Activated naive CD4-positive, alpha-beta T cell treated with anti-CD3 and anti-CD28 coated beads, Interleukin-2, amount 10 ng/mL, durations not matched to agents 7 days and 5 days (primary cell): Measurements from ENCODE around the gene MRE11.
A peak's percentile ranks its signal among the peaks of the same experiment; 100 is the strongest.
"Not testable (repeated sequence)": the region's sequence is repeated elsewhere in the genome, so short reads cannot be mapped to it uniquely, and the experiment has no call there.

ENCODE experiments used
- CTCF ChIA-PET: fragments of 350-600 bp; sonication (Branson Sonifier 250); formaldehyde crosslinking; loops from one replicate; lab custom pipeline; 2021; ENCODE audit warnings: antibody characterized with exemption; lab: Charles Lee
- DNase-seq: peaks from one replicate; pipeline ENCODE4 v3.0.0-alpha.2; 2020
- H3K27ac Mint-ChIP-seq: one replicate; pipeline ENCODE4 v1.8.0; 2021; ENCODE audit warnings: mild to moderate bottlenecking, moderate library complexity, mixed read lengths
- H3K27me3 Mint-ChIP-seq: one replicate; pipeline ENCODE4 v1.8.0; 2021; ENCODE audit warnings: mild to moderate bottlenecking, mixed read lengths
- H3K36me3 Mint-ChIP-seq: one replicate; pipeline ENCODE4 v1.8.0; 2021; ENCODE audit warnings: mixed read lengths
- H3K4me1 Mint-ChIP-seq: one replicate; pipeline ENCODE4 v1.8.0; 2021; ENCODE audit warnings: mixed read lengths
- H3K4me3 Mint-ChIP-seq: one replicate; pipeline ENCODE4 v1.8.0; 2021; ENCODE audit warnings: mild to moderate bottlenecking, moderate library complexity, mixed read lengths
- H3K9me3 Mint-ChIP-seq: one replicate; pipeline ENCODE4 v1.8.0; 2021; ENCODE audit warnings: mixed read lengths

The MRE11 gene

DNA sequence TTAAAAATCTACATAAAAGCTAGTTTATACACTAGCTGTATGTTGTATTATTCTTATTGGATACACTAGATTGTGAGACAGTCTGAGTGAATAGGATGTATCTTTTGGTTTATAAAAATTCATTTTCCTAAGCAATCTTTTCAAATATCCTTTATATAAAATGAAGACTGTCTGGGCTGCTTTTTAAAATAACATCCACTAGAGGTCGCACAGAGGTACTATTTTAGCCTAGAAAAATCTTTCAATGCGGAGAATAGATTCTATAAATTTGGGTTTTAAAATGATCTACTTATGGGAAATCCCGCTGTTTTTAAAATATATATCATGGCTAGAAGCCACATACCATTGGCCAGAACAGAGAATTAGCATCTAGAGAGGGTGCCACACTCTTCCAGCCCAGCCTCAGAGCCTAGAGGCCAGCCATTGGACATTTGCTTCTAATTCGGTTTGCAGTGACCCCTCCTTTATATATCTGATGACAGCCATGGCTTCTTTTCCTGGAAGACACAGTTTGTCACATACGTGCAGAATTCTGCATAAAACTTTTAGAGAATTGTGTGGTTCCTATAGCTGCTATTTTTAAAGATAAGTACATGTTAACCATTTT lies 25.9 kb upstream of the MRE11 start:
- no peaks in the 10 kb centered on the region for H3K4me1 Mint-ChIP-seq
- no peak overlapping the region for H3K4me3 Mint-ChIP-seq
- no peaks in the 10 kb centered on the region for H3K36me3 Mint-ChIP-seq
- peaks cover 19% of the 10 kb centered on the region for H3K27me3 Mint-ChIP-seq
- no peaks in the 10 kb centered on the region for H3K9me3 Mint-ChIP-seq
- DNase-seq = no peak
- CTCF ChIA-PET = interaction anchor here (0.6 to 1.8 kb wide), 4 partner anchors 9 to 605 kb away, joined by 3 to 6 read pairs (median 5); no protein-coding TSS in a partner anchor
- no peak overlapping the region for H3K27ac Mint-ChIP-seq

DNA sequence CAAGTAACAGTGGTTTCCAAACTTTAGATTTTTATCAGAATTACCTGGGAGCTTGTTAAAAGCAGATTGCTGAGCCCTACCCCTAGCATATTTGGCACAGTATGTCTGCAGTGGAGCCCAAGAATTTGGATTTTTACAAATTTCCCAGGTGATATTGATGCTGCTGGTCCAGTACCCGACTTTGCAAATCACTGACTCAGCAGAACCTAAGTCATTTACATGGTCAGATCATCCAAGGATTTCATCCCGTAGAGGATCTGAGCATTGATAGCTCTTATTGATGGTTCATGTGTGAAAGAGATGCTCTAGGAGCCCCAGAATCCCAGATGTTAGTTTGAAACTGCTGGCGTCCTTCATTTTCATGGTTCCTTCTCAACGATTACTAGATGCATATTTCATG lies 24.7 kb upstream of the MRE11 start:
- H3K36me3 Mint-ChIP-seq = no peaks in the 10 kb centered on the region
- H3K4me1 Mint-ChIP-seq = no peaks in the 10 kb centered on the region
- CTCF ChIA-PET = interaction anchor here (0.6 to 2.0 kb wide), 3 partner anchors 22 to 854 kb away, joined by 3 to 6 read pairs (median 4); no protein-coding TSS in a partner anchor
- H3K9me3 Mint-ChIP-seq = no peaks in the 10 kb centered on the region
- no peak overlapping the region for H3K4me3 Mint-ChIP-seq
- DNase-seq = no peak
- H3K27ac Mint-ChIP-seq = no peak overlapping the region
- peaks cover 22% of the 10 kb centered on the region for H3K27me3 Mint-ChIP-seq

- Mint-ChIP-seq H3K4me3 (no peak overlapping the region), H3K4me1 (peaks cover 13% of the 10 kb centered on the region), H3K9me3 (no peaks in the 10 kb centered on the region), H3K27ac (no peak overlapping the region), H3K36me3 (no peaks in the 10 kb centered on the region), H3K27me3 (peaks cover 36% of the 10 kb centered on the region)
- CTCF ChIA-PET = interaction anchor here (0.7 to 2.0 kb wide), 5 partner anchors 12 to 245 kb away, joined by 3 to 6 read pairs (median 3); no protein-coding TSS in a partner anchor
- no peak for DNase-seq
Observed at GRCh38 chr11:94516725-94517124, 23.1 kb upstream of the MRE11 start.

- no peak for DNase-seq
- Mint-ChIP-seq H3K27me3 (peaks cover 41% of the 10 kb centered on the region), H3K4me3 (no peak overlapping the region), H3K4me1 (peaks cover 17% of the 10 kb centered on the region), H3K36me3 (no peaks in the 10 kb centered on the region), H3K9me3 (no peaks in the 10 kb centered on the region), H3K27ac (no peak overlapping the region)
- CTCF ChIA-PET = no interaction called here
Observed at GRCh38 chr11:94515398-94515797, 21.8 kb upstream of the MRE11 start.

DNA sequence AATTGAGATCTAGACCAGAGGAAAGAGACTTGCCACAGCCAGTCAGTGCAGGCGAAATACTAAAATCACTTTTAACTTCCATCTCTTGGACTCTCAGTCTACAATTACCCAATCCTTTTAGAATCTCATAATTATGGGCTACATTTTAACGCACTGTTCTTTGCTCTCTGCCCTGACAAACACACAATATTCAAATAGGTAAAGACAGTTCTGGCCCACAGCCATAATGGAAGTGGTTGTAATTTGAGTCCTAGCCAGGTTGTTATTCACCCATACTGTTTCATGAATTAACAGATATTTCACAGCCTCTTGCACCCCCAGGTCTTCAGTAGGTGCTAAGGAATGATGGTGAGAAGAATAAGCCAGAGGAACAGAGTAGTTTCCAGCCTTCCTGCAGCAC lies 19.4 kb upstream of the MRE11 start:
- Mint-ChIP-seq H3K36me3 (no peaks in the 10 kb centered on the region), H3K27me3 (peaks cover 41% of the 10 kb centered on the region), H3K4me3 (no peak overlapping the region), H3K9me3 (no peaks in the 10 kb centered on the region), H3K4me1 (peaks cover 17% of the 10 kb centered on the region), H3K27ac (no peak overlapping the region)
- CTCF ChIA-PET = interaction anchor here (0.7 kb wide), 1 partner anchor 618 kb away, joined by 3 read pairs; no protein-coding TSS in a partner anchor
- no peak for DNase-seq

GRCh38 chr11:94511932-94512781 lies 18.5 kb upstream of the MRE11 start, which contains the start of gene C11orf97:
Gene C11orf97 (plus strand): TSS chr11:94512461. CDS start chr11:94512529, 68 bp downstream.
- CTCF ChIA-PET = interaction anchor here (0.7 to 0.9 kb wide), 3 partner anchors 10 to 617 kb away, joined by 3 read pairs; no protein-coding TSS in a partner anchor
- no peaks in the 10 kb centered on the region for H3K9me3 Mint-ChIP-seq
- no peak within 1 kb of the TSS for H3K27ac Mint-ChIP-seq
- H3K4me1 Mint-ChIP-seq = peaks cover 17% of the 10 kb centered on the region
- H3K4me3 Mint-ChIP-seq = peak within 1 kb of the TSS; percentile 57
- H3K27me3 Mint-ChIP-seq = peaks cover 41% of the 10 kb centered on the region
- peak; percentile 70 for DNase-seq
- no peaks in the 10 kb centered on the region for H3K36me3 Mint-ChIP-seq

- Mint-ChIP-seq H3K4me1 (peaks cover 12% of the 10 kb centered on the region), H3K36me3 (peaks cover 2% of the 10 kb centered on the region), H3K4me3 (no peak overlapping the region), H3K9me3 (no peaks in the 10 kb centered on the region), H3K27me3 (peaks cover 13% of the 10 kb centered on the region), H3K27ac (no peak overlapping the region)
- CTCF ChIA-PET = interaction anchor here (1.0 to 3.1 kb wide), 3 partner anchors 181 to 612 kb away, joined by 4 to 11 read pairs (median 5); no protein-coding TSS in a partner anchor
- DNase-seq = no peak
Observed at GRCh38 chr11:94507485-94507884, 13.8 kb upstream of the MRE11 start.

GRCh38 chr11:94506513-94506912 lies 12.9 kb upstream of the MRE11 start:
- CTCF ChIA-PET = interaction anchor here (3.1 kb wide), 1 partner anchor 180 kb away, joined by 11 read pairs; no protein-coding TSS in a partner anchor
- not testable (repeated sequence) for H3K9me3 Mint-ChIP-seq, H3K27ac Mint-ChIP-seq, H3K4me1 Mint-ChIP-seq, H3K4me3 Mint-ChIP-seq, DNase-seq, H3K27me3 Mint-ChIP-seq, H3K36me3 Mint-ChIP-seq

DNA sequence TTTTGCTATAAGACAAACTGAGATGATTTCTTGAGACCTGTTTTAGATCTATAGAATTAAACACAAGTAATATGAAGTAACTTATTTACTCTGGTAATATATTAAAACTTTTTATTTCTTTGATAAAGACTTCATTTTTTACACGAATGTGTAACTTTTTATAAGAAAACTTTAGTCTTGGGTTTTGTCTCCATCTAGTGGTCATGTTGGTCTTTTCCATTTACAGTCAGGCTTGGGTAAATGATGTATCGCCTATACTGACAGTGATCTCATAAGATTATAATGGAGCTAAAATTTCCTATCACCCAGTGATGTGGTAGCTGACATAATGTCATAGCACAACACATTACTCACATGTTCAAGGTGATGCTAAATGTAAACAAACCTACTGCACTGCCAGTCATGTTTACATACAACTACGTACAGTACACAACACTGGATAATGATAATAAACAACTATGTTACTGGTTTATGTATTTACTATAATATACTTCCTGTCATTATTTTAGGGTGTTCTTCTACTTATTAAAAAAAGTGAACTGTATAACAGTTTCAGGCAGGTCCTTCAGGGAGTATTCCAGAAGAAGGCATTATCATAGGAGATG lies 11.1 kb upstream of the MRE11 start:
- DNase-seq = no peak
- H3K36me3 Mint-ChIP-seq = peaks cover 2% of the 10 kb centered on the region
- no peak overlapping the region for H3K27ac Mint-ChIP-seq
- H3K4me1 Mint-ChIP-seq = no peaks in the 10 kb centered on the region
- no peaks in the 10 kb centered on the region for H3K27me3 Mint-ChIP-seq
- CTCF ChIA-PET = interaction anchor here (0.6 to 3.1 kb wide), 17 partner anchors 10 to 788 kb away, joined by 3 to 11 read pairs (median 3); no protein-coding TSS in a partner anchor
- no peak overlapping the region for H3K4me3 Mint-ChIP-seq
- no peaks in the 10 kb centered on the region for H3K9me3 Mint-ChIP-seq

DNA sequence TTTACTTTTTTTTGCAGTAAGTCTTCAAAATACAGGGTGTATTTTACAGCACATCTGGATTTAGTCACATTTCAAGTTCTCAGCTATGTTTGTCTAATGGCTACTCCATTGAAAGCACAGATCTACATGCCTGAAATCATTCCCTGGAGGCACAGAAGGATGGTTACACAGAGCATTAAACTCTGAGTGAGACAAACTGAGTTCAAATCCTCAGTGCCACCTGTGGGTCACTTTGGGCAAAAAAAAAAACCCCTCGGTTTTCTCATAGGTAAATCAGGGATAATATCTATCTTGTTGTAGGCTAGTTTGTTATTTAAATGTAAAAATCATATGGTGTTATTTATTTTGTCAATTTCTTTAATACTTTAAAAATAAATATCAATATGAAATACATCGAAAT lies 7.9 kb upstream of the MRE11 start:
- no peak for DNase-seq
- Mint-ChIP-seq H3K4me1 (no peaks in the 10 kb centered on the region), H3K4me3 (no peak overlapping the region), H3K27ac (no peak overlapping the region), H3K27me3 (no peaks in the 10 kb centered on the region), H3K9me3 (no peaks in the 10 kb centered on the region), H3K36me3 (peaks cover 21% of the 10 kb centered on the region)
- CTCF ChIA-PET = interaction anchor here (0.9 to 2.2 kb wide), 5 partner anchors 32 to 581 kb away, joined by 3 to 9 read pairs (median 5); no protein-coding TSS in a partner anchor

DNA sequence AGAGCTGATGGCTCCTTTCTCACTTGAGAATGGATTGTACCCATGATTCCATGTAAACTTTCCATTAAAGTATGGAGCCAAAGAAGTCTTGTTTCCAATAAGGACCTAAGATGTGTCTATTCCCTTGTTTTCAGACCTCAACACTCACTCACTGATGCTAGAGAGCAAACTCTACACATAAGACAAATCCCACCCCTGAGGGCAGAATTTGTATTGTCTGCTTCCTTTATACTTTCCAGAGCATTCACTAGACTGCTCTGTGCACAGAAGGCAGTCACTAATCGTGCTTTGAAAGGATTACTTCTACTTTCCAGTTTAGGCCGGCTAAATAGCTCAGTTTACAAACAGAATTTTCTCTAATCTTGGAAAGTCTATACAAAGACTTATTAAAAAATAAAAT lies 6.5 kb upstream of the MRE11 start:
- Mint-ChIP-seq H3K4me3 (no peak overlapping the region), H3K9me3 (no peaks in the 10 kb centered on the region), H3K27me3 (no peaks in the 10 kb centered on the region), H3K36me3 (peaks cover 22% of the 10 kb centered on the region), H3K4me1 (peaks cover 10% of the 10 kb centered on the region), H3K27ac (no peak overlapping the region)
- CTCF ChIA-PET = no interaction called here
- no peak for DNase-seq

DNA sequence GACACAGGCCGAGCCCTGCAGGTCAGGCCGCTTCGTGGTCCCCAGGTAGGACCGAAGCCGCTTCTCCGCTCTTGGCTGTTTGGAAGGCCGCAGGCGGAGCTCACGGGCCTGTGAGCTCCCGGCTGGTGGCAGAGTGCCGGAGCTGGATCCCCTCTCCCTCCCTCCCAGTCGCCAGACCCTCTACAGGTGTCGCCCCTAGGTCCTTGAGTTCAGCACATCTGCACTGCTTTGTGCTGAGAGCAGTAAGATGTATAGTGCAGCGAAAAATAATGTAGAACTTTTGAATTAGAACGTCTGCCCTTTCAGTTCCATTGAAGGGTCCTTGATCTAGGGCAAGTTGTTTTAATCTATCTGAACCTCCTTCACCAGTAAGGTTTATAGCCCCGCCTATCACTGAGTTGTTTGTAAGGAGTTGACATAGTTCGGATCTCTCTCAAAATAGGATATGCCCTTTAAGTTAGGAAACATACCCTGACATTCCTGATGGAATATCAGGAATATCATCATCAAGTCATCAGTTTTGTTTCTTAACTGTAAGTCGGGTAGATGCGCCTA lies 559 bp upstream of the MRE11 start:
- Mint-ChIP-seq H3K9me3 (no peaks in the 10 kb centered on the region), H3K27ac (peak overlapping the region; percentile 95), H3K4me3 (peak overlapping the region; percentile 96), H3K27me3 (no peaks in the 10 kb centered on the region), H3K4me1 (peaks cover 40% of the 10 kb centered on the region), H3K36me3 (peaks cover 32% of the 10 kb centered on the region)
- CTCF ChIA-PET = no interaction called here
- no peak for DNase-seq

- Mint-ChIP-seq H3K9me3 (no peaks in the 10 kb centered on the region), H3K27ac (no peak overlapping the region), H3K36me3 (peaks cover 53% of the 10 kb centered on the region), H3K27me3 (no peaks in the 10 kb centered on the region), H3K4me1 (no peaks in the 10 kb centered on the region), H3K4me3 (no peak overlapping the region)
- no peak for DNase-seq
- CTCF ChIA-PET = no interaction called here
Observed at GRCh38 chr11:94486068-94486467, 7.6 kb downstream of the MRE11 start.

DNA sequence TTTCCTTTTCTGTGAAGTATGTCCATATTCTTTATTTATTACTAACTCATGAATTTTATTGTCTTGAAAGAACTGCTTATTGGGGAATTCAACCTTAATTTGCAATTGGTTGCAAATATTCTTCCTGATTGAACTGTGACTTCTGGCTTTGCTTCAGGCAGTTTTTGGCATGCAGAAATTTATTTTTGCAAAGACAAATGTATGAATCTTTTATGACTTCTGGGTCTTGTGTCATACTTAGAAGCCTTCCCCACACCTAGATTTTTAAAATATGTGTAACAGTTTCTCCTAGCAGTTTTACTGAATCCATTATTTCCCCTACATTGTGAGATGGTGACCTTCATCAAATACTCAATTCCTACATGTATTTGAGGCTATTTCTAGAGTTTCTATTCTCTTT lies 12.3 kb downstream of the MRE11 start:
- Mint-ChIP-seq H3K27me3 (no peaks in the 10 kb centered on the region), H3K27ac (no peak overlapping the region), H3K4me1 (peaks cover 7% of the 10 kb centered on the region), H3K36me3 (peaks cover 40% of the 10 kb centered on the region), H3K9me3 (no peaks in the 10 kb centered on the region), H3K4me3 (no peak overlapping the region)
- DNase-seq = no peak
- CTCF ChIA-PET = no interaction called here
